GM21576 (cell line): ENCODE results near the gene FAM193A.
"Not testable (repeated sequence)": the region's sequence is repeated elsewhere in the genome, so short reads cannot be mapped to it uniquely, and the experiment has no call there.

Experiments used
- ATAC-seq: cut with Tn5 transposase; IDR thresholded peaks from one replicate; pipeline ENCODE4 v1.9.1; 2021; ENCODE audit warnings: mild to moderate bottlenecking, moderate library complexity; ENCODE audit not compliant: unreplicated experiment

Gene FAM193A

GRCh38 chr4:2648159-2648814 lies 111.8 kb downstream of the FAM193A start:
- no peak for ATAC-seq

GRCh38 chr4:2649604-2650114 lies 113.2 kb downstream of the FAM193A start:
- ATAC-seq = no peak

GRCh38 chr4:2650276-2650675 lies 113.8 kb downstream of the FAM193A start:
- no peak for ATAC-seq

- ATAC-seq = no peak
Observed at GRCh38 chr4:2651546-2651945, 115.1 kb downstream of the FAM193A start.

- no peak for ATAC-seq
Observed at GRCh38 chr4:2651998-2652397, 115.6 kb downstream of the FAM193A start.

GRCh38 chr4:2652415-2653160 lies 116.1 kb downstream of the FAM193A start:
- ATAC-seq = no peak

- ATAC-seq = no peak
Observed at GRCh38 chr4:2660596-2661211, 124.3 kb downstream of the FAM193A start.

GRCh38 chr4:2662598-2662997 lies 126.2 kb downstream of the FAM193A start:
- no peak for ATAC-seq

GRCh38 chr4:2663275-2663674 lies 126.8 kb downstream of the FAM193A start:
- no peak for ATAC-seq

GRCh38 chr4:2666722-2667247 lies 130.3 kb downstream of the FAM193A start:
- no peak for ATAC-seq

GRCh38 chr4:2667428-2667827 lies 131.0 kb downstream of the FAM193A start:
- no peak for ATAC-seq

- ATAC-seq = no peak
Observed at GRCh38 chr4:2671267-2671895, 134.9 kb downstream of the FAM193A start.

GRCh38 chr4:2672082-2672481 lies 135.6 kb downstream of the FAM193A start:
- no peak for ATAC-seq

- no peak for ATAC-seq
Observed at GRCh38 chr4:2672700-2673099, 136.3 kb downstream of the FAM193A start.

- no peak for ATAC-seq
Observed at GRCh38 chr4:2673157-2673556, 136.7 kb downstream of the FAM193A start.

GRCh38 chr4:2679762-2680161 lies 143.3 kb downstream of the FAM193A start:
- ATAC-seq = not testable (repeated sequence)

- ATAC-seq = no peak
Observed at GRCh38 chr4:2684486-2684885, 148.0 kb downstream of the FAM193A start.

- ATAC-seq = no peak
Observed at GRCh38 chr4:2685541-2685940, 149.1 kb downstream of the FAM193A start.

GRCh38 chr4:2686379-2687265 lies 150.2 kb downstream of the FAM193A start:
- no peak for ATAC-seq

- ATAC-seq = no peak
Observed at GRCh38 chr4:2688281-2688680, 151.8 kb downstream of the FAM193A start.
